ENCODE data around the gene TTLL11.

The TTLL11 gene

GRCh38 chr9:121884057-121884541, 209.0 kb downstream of the TTLL11 start:
- no peak for TF ChIP-seq MAX (IDR thresholded peaks at IDR 0.05)
- TF ChIP-seq TAF1 (IDR thresholded peaks at IDR 0.05; ENCODE audit: low read depth): no peak
- TF ChIP-seq EGR1 (IDR thresholded peaks at IDR 0.05): no peak
- TF ChIP-seq, protein P1, sequence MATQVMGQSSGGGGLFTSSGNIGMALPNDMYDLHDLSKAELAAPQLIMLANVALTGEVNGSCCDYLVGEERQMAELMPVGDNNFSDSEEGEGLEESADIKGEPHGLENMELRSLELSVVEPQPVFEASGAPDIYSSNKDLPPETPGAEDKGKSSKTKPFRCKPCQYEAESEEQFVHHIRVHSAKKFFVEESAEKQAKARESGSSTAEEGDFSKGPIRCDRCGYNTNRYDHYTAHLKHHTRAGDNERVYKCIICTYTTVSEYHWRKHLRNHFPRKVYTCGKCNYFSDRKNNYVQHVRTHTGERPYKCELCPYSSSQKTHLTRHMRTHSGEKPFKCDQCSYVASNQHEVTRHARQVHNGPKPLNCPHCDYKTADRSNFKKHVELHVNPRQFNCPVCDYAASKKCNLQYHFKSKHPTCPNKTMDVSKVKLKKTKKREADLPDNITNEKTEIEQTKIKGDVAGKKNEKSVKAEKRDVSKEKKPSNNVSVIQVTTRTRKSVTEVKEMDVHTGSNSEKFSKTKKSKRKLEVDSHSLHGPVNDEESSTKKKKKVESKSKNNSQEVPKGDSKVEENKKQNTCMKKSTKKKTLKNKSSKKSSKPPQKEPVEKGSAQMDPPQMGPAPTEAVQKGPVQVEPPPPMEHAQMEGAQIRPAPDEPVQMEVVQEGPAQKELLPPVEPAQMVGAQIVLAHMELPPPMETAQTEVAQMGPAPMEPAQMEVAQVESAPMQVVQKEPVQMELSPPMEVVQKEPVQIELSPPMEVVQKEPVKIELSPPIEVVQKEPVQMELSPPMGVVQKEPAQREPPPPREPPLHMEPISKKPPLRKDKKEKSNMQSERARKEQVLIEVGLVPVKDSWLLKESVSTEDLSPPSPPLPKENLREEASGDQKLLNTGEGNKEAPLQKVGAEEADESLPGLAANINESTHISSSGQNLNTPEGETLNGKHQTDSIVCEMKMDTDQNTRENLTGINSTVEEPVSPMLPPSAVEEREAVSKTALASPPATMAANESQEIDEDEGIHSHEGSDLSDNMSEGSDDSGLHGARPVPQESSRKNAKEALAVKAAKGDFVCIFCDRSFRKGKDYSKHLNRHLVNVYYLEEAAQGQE (IDR thresholded peaks at IDR 0.05; ENCODE audit: low read depth): no peak
- no peak for TF ChIP-seq ZBTB7A (IDR thresholded peaks at IDR 0.05; ENCODE audit: low read depth)
- TF ChIP-seq RAD21 (IDR thresholded peaks at IDR 0.05; ENCODE audit: low read depth): no peak
- TF ChIP-seq FOXM1 (IDR thresholded peaks at IDR 0.05; ENCODE audit: borderline replicate concordance, low read depth): no peak

DNA sequence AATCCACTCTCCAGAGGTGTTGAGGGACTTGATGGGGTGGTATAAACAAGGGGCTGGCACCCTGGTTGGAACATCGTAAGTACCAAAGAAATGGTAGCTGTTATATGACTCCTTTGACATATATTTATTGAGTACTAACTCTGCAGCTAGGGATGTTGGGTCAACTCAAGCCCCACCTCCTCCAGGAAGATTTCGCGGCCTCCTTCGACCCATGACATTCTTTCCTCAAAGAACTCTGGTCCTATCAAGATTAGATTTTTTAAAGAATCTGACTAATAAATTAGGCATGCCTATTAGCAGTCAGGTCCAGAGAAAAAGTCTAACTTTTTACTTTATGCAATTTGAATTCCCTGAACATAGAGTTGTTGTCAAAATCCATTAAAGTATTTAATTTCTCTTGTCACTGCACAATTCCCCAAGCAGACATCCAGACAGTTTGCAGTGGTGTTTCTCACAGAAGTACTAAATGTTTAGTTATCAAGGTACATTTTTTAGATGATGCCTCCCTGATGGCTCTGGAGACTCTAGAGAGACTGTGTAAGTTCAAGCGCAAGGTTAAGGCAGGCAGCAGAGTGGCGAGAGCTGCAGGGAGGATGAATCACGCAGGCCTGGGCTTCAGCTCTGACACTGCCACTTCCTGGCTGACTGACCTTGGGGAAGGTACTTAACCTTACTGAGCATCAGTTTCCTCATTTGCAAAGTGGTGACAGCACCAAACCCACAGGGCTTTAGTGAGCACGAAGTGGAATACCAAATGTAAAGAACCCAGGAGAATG, 209.6 kb downstream of the TTLL11 start:
- no peak for TF ChIP-seq MAX (IDR thresholded peaks at IDR 0.05)
- no peak for TF ChIP-seq EP300 (IDR thresholded peaks at IDR 0.05; ENCODE audit: borderline replicate concordance)
- TF ChIP-seq ZBTB7A (IDR thresholded peaks at IDR 0.05; ENCODE audit: low read depth): no peak
- no peak for TF ChIP-seq FOXM1 (IDR thresholded peaks at IDR 0.05; ENCODE audit: borderline replicate concordance, low read depth)
- no peak for TF ChIP-seq YY1 (IDR thresholded peaks at IDR 0.05; ENCODE audit: low read depth)

- TF ChIP-seq ZBTB7A (IDR thresholded peaks at IDR 0.05; ENCODE audit: low read depth) (no peak), MAX (IDR thresholded peaks at IDR 0.05) (no peak), TAF1 (IDR thresholded peaks at IDR 0.05; ENCODE audit: low read depth) (no peak), RAD21 (IDR thresholded peaks at IDR 0.05; ENCODE audit: low read depth) (no peak), TEAD4 (IDR thresholded peaks at IDR 0.05) (no peak), FOXM1 (IDR thresholded peaks at IDR 0.05; ENCODE audit: borderline replicate concordance, low read depth) (no peak), CREB1 (IDR thresholded peaks at IDR 0.05; ENCODE audit: low read depth) (no peak), EP300 (IDR thresholded peaks at IDR 0.05; ENCODE audit: borderline replicate concordance) (no peak), YY1 (IDR thresholded peaks at IDR 0.05; ENCODE audit: low read depth) (no peak), EGR1 (IDR thresholded peaks at IDR 0.05) (no peak), NFIC (IDR thresholded peaks at IDR 0.05) (no peak), TCF12 (IDR thresholded peaks at IDR 0.05; ENCODE audit: low read depth) (no peak)
- TF ChIP-seq, protein P2, sequence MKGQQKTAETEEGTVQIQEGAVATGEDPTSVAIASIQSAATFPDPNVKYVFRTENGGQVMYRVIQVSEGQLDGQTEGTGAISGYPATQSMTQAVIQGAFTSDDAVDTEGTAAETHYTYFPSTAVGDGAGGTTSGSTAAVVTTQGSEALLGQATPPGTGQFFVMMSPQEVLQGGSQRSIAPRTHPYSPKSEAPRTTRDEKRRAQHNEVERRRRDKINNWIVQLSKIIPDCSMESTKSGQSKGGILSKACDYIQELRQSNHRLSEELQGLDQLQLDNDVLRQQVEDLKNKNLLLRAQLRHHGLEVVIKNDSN (IDR thresholded peaks at IDR 0.05): no peak
- TF ChIP-seq, protein P1 (IDR thresholded peaks at IDR 0.05; ENCODE audit: low read depth): no peak
Measured at GRCh38 chr9:121881920-121882500, 211.1 kb downstream of the TTLL11 start.

GRCh38 chr9:121880343-121880898, 212.7 kb downstream of the TTLL11 start:
- TF ChIP-seq FOXM1 (IDR thresholded peaks at IDR 0.05; ENCODE audit: borderline replicate concordance, low read depth) (no peak), ZBTB7A (IDR thresholded peaks at IDR 0.05; ENCODE audit: low read depth) (no peak), RAD21 (IDR thresholded peaks at IDR 0.05; ENCODE audit: low read depth) (no peak), NFIC (IDR thresholded peaks at IDR 0.05) (no peak), TAF1 (IDR thresholded peaks at IDR 0.05; ENCODE audit: low read depth) (no peak), MAX (IDR thresholded peaks at IDR 0.05) (no peak), TCF12 (IDR thresholded peaks at IDR 0.05; ENCODE audit: low read depth) (no peak), EGR1 (IDR thresholded peaks at IDR 0.05) (no peak), TEAD4 (IDR thresholded peaks at IDR 0.05) (no peak), CEBPB (IDR thresholded peaks at IDR 0.05) (no peak), YY1 (IDR thresholded peaks at IDR 0.05; ENCODE audit: low read depth) (no peak), EP300 (IDR thresholded peaks at IDR 0.05; ENCODE audit: borderline replicate concordance) (no peak), CREB1 (IDR thresholded peaks at IDR 0.05; ENCODE audit: low read depth) (no peak)
- TF ChIP-seq, protein P1 (IDR thresholded peaks at IDR 0.05; ENCODE audit: low read depth): no peak
- TF ChIP-seq, protein P2 (IDR thresholded peaks at IDR 0.05): no peak

All from Ishikawa (cell line).